Measurements from ENCODE around the gene SHB. TPM values are rescaled to one million over a fixed set of nuclear protein-coding genes. Genes with fewer than 3 reads are reported as not detected.

Gene SHB
- total RNA-seq, 1 donor = 19.9 TPM

DNA sequence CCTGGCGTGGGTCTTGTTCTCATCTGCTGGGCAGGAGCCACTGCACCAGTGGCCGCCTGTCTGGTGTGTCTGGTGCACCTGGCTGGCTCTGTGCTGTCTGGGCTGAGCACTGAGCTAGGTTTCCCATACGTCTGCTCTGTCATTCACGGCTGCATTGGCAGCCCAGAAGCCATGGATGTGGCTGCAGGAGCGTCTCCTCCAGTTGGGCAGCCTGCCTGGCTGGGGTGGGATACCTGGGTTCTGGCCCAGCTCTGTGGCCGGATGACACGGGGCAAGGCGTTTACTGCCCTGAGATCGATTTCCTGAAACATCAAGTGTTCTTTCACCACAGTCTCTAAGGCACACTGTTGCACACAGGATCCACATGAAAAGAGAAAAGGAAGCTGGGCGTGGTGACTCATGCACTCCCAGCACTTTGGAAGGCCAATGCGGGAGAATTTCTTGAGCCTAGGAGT lies 139.6 kb downstream of the SHB start:
- peak; percentile 52 for DNase-seq (ENCODE audit: low read depth)
- TF ChIP-seq, protein P1, sequence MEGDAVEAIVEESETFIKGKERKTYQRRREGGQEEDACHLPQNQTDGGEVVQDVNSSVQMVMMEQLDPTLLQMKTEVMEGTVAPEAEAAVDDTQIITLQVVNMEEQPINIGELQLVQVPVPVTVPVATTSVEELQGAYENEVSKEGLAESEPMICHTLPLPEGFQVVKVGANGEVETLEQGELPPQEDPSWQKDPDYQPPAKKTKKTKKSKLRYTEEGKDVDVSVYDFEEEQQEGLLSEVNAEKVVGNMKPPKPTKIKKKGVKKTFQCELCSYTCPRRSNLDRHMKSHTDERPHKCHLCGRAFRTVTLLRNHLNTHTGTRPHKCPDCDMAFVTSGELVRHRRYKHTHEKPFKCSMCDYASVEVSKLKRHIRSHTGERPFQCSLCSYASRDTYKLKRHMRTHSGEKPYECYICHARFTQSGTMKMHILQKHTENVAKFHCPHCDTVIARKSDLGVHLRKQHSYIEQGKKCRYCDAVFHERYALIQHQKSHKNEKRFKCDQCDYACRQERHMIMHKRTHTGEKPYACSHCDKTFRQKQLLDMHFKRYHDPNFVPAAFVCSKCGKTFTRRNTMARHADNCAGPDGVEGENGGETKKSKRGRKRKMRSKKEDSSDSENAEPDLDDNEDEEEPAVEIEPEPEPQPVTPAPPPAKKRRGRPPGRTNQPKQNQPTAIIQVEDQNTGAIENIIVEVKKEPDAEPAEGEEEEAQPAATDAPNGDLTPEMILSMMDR (IDR thresholded peaks at IDR 0.05; ENCODE audit: insufficient read depth, low read depth, low read length) = no peak
- no peak overlapping the region for H3K4me3 ChIP-seq (ENCODE audit: low read depth, low read length)

- DNase-seq (ENCODE audit: low read depth) = no peak
- no peak overlapping the region for H3K4me3 ChIP-seq (ENCODE audit: low read depth, low read length)
- TF ChIP-seq, protein P1 (IDR thresholded peaks at IDR 0.05; ENCODE audit: insufficient read depth, low read depth, low read length) = no peak
These were observed 140.2 kb downstream of the SHB start for GRCh38 chr9:37928552-37929430.

DNA sequence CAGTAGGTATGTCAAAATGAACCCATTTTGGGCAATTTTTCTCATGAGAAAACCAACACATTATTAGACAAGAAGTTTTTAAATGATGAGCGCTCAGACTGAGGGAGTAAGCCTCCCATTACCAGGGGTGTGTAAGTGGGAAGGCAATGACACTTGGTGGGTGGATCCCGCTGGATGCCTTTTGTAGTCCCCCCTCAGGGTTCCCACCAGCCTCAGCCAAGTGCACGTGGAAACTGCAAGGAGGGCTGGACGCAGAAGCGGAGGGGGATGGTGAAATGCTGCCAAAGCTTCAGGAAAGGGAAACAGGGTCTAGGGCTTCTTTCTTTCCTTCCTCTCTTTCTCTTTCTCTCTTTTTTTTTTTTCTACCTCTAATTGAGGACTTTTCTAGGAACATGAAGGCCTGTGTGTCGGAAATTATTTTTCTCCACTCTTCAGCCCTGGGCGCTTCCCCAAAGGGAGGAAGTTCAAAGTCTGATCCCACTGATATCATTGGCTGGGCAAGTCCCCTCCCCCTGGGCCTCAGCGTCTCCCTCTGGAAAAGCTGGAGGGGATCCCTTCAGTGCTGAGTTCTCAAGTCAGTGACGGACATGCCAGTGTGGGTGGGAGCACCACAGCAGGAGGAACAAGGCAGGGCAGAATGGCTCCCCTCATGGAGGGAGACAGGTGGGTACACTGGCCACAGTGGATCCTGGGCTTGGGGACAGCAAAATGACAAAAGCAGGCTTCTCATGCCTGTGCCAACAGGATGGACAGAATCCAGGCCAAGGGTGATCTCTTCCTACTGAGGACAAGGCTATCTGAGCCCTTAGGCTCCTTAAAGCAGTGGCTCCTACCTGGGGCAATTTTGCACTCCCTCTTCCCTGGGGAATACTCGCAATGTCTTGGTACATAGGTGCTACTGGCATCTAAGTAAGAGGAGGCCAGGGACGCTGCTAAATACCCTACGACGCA lies 141.2 kb downstream of the SHB start:
- H3K4me3 ChIP-seq (ENCODE audit: low read depth, low read length) = no peak overlapping the region
- TF ChIP-seq, protein P1 (IDR thresholded peaks at IDR 0.05; ENCODE audit: insufficient read depth, low read depth, low read length) = no peak
- no peak for DNase-seq (ENCODE audit: low read depth)

- no peak for DNase-seq (ENCODE audit: low read depth)
- no peak overlapping the region for H3K4me3 ChIP-seq (ENCODE audit: low read depth, low read length)
- TF ChIP-seq, protein P1 (IDR thresholded peaks at IDR 0.05; ENCODE audit: insufficient read depth, low read depth, low read length) = no peak
These were observed 141.9 kb downstream of the SHB start for GRCh38 chr9:37927132-37927531.

DNA sequence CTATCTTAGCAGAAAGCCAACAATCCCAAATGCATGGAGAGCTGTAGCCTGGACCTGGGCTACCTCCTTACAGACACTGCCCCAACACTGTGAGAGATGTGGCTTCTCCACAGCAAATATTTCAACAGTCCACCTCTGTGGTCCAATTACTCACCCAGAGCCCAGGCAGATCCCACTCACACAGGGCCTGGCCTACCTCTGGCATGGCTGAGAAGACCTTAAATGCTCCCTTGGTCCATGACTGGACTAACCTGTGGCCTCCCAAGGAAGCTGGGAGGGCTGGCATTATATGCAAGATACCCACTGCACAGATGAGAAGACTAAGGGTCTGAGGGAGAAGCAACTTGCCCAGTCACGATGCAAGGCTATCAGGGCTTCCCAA lies 142.3 kb downstream of the SHB start:
- H3K4me3 ChIP-seq (ENCODE audit: low read depth, low read length) = no peak overlapping the region
- no peak for DNase-seq (ENCODE audit: low read depth)
- TF ChIP-seq, protein P1 (IDR thresholded peaks at IDR 0.05; ENCODE audit: insufficient read depth, low read depth, low read length) = no peak

DNA sequence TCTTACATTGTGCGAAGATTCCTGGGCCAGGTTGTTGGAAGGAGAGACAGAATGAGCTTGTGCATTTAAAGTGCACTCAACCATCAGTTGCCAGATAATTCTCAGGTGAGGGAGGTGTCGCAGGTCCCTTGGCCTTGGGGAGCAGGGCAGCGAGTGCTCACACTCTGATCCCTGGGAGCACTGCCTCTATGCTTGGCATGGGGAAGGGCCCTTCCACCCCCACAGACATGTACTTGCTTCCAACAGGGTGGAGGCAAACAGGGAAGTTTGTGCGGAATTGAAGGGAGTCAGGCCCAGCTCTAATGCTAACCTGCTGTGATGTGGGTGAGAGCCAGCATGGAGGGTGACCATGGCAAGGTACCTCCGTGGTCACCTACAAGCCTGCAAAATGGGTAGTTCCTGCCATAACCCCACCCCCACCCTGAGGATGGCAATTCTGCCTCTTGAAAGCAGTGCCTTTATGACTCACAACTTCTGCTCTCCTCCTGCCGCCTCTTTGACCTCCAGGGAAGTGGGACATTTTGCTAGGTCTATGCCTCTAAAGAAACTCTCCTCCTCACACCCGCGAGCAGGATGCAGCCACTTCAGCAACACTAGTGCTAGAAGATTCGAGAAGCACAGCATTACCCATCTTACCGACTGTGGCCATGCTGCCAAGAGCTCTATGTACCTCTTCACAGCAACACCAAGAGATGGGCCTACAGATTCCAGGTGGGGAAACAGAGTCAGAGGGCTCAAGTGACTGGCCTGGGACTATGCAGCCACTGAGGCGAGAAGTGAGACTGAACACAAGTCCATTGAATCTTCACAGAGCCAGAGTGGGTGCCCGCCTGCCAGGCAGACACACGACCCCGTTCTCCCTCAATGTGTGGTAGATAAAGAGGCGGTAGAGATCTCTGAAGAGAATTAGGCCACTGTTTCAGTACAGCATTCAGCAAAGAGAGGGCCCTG lies 143.0 kb downstream of the SHB start:
- DNase-seq (ENCODE audit: low read depth) = peak; percentile 28
- H3K4me3 ChIP-seq (ENCODE audit: low read depth, low read length) = no peak overlapping the region

More for the DNA sequence above, 143.0 kb downstream of the SHB start:
- TF ChIP-seq, protein P1 (IDR thresholded peaks at IDR 0.05; ENCODE audit: insufficient read depth, low read depth, low read length) = no peak
